ENCODE measurements around the gene CATSPER3.
"Not testable (repeated sequence)": the region's sequence is repeated elsewhere in the genome, so short reads cannot be mapped to it uniquely, and the experiment has no call there.

The CATSPER3 gene

GRCh38 chr5:134975078-134975715, 7.5 kb downstream of the CATSPER3 start:
- no peak for DNase-seq

- no peak for DNase-seq
Measured at GRCh38 chr5:134975843-134976242, 8.1 kb downstream of the CATSPER3 start.

- DNase-seq: no peak
Measured at GRCh38 chr5:134976841-134977240, 9.1 kb downstream of the CATSPER3 start.

DNA sequence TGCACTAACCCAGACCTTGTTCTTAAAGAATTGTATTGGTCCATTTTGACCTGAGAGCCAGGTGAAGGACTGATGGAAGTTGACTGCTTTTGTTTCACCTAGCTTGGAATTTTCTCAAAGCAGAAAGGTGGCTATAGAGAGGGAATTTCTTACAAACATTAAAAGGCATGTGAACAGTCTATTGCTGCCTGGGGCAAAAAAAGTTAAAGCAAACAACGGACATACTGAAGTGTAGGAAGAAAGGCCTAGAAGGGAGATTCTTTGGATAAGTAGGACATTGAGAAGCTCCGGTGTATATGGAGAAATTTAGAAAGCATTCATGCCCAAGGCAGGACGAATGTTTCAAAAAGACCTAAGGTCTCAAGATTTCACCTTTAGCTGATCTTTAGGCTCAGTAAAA, 11.7 kb downstream of the CATSPER3 start:
- no peak for DNase-seq

GRCh38 chr5:134982230-134982629, 14.5 kb downstream of the CATSPER3 start:
- no peak for DNase-seq

GRCh38 chr5:134989266-134989830, 21.6 kb downstream of the CATSPER3 start:
- no peak for DNase-seq

GRCh38 chr5:134990183-134990582, 22.5 kb downstream of the CATSPER3 start:
- DNase-seq: not testable (repeated sequence)

GRCh38 chr5:134992148-134992547, 24.4 kb downstream of the CATSPER3 start:
- no peak for DNase-seq

DNA sequence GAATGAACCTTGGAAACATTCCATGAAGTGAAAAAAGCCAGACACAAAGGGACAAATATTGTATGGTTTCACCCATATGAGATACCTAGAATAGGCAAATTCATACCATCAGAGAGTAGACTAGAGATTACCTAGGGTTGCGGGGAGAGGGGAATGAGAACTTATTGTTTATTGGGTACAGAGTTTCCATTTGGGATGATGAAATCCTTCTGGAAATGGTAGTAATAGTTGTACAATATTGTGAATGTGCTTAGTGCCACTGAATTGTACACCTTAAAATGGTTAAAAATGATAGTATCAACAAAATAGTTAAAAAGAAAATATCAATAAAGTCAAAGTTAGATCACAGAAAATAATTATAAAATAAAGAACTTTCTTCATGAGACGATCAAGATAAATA, 25.5 kb downstream of the CATSPER3 start:
- no peak for DNase-seq

GRCh38 chr5:134994560-134995156, 27.0 kb downstream of the CATSPER3 start:
- no peak for DNase-seq

- no peak for DNase-seq
Measured at GRCh38 chr5:134995850-134996402, 28.2 kb downstream of the CATSPER3 start.

DNA sequence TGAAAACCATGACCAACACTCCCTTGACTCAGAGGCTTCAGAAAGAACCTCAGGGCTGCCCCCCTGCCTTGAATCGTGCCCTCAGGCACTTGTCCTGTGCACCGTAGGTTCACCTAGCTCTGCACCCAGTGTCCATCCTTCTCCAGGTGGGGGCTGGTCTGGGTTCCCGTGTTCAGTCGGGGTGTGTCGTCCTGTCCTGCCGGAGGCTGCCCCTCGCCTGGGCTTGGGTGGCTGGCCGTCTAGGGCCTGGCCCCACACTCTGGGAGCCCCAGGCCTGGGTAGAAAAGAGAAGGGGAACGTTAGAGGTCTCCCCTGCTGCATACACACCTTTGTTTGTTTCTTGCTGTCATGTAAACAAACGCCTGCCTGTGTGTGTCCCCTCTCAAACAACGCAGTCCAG, 29.3 kb downstream of the CATSPER3 start:
- DNase-seq: no peak

GRCh38 chr5:134998068-134998467, 30.4 kb downstream of the CATSPER3 start:
- not testable (repeated sequence) for DNase-seq

DNA sequence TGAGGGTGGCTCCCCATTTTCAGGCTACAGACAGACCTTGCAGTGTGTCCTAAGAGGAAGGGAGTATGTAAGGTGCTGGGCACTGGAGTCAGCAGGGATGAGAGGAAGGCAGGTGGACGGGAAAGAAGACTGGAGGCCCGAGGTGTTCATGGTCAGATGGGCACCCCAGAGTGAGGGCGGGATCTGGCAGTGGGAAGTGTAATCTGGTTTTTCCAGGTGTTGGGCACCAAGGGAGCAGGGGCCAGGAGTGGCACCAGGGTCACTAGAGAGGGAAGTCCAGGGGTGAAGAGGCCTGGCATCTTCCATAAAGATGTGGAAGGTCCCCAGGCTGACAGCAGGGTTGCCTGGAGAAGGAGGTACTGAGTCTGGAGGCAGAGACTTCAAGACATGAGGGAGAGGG, 36.7 kb downstream of the CATSPER3 start:
- no peak for DNase-seq

- DNase-seq: no peak
Measured at GRCh38 chr5:135005076-135005475, 37.4 kb downstream of the CATSPER3 start.

DNA sequence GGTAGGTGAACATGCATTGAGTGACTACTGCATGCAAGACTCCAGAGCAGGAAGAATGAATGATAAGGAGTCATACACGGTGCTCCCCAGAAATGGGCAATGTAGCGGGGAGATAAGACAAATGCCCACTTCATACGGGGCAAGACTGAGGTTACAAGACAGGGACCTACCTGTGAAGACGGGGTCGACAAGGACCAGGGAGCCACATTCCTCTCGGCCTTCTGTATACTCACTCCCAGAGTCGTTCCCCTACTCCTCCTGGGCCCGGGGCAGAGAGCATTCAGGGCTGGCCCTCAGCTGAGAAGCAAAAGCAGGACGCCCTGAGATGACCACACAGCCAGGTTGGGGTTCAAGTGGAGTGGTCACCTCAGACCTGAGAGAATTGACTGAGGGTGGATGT, 39.6 kb downstream of the CATSPER3 start:
- DNase-seq: no peak

- DNase-seq: no peak
Measured at GRCh38 chr5:135007749-135008363, 40.1 kb downstream of the CATSPER3 start.

DNA sequence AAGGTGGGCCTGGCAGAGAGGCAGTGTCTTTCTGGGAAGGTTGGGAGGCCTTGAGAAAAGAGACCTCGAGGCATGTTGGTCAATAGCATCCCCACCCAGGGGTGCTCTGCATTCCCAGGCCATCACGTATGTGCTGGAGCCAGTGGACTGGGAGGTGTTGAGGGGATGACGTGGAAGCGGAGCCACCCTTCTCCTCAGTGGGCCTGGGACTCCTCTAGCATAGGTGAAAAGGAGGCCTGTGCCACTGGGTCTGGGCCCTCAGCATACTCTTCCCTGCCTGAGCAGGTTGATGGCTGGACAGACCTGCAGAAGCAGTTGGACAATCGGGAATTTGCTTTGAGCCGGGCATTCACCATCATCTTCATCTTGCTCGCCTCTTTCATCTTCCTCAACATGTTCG, 40.8 kb downstream of the CATSPER3 start:
- no peak for DNase-seq

DNA sequence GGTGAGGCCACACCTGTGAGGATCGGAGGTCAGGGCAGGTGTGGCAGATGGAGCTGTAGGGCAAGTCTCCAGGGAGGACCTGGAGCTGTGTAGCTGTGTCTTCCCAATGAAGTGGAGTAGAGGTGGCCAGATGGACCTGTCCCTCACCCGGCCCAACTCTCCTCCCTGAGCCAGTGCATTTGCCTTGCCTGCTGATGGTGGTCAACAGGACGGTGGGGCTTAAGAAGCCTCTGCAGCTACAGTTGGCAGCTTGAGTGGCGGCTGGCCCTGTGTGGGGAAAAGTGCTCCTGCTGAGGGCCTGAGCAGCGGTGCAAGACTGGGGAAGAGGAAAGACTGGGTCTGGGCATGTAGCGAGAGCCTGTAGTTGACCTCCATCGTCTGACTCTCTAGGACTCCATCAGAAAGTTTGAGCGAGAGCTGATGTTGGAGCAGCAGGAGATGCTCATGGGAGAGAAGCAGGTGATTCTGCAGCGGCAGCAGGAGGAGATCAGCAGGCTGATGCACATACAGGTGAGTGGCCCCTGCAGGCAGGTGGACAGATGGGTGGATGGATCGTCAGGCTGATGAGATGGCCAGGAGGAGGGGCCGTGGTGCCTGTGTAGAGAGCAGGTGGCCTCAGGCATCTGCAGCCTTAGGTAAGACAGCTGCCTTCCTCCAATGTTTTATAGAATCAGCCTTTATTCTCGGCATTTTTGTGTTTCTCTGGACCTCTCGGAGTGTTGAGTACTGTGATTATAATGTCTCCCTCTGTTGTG, 41.5 kb downstream of the CATSPER3 start:
- no peak for DNase-seq

DNA sequence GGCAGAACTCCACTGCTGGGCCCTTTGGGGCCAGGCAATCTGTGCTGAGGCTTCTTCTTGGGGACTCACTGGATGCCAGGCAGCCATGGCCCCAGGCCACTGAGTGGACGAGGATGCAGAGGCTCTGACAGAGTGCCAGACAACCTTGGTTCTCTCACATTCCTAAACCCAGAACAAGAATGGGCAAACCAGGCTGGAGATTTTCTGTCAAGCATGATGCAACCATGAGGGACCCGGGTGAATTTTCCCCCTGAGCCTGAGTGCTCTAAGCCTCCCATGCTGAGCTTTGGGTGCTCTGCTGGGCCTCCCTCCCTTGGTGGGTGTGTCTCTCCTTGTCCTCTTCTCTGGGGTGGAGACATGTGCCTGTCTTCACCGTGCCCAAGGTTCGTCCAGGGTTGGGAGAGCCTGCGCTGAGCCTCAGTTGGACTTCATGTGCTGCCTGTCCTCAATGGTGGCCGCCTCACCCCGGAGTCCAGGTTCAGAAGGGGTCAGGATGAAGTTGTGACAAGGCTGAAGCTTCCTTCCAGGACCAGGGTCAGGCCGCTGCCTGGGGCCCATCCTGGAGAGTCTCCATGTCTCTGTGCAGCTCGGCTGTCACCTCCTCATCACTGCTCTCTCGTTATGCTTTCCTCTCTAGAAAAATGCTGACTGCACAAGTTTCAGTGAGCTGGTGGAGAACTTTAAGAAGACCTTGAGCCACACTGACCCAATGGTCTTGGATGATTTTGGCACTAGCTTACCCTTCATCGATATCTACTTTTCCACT, 42.2 kb downstream of the CATSPER3 start:
- no peak for DNase-seq

DNA sequence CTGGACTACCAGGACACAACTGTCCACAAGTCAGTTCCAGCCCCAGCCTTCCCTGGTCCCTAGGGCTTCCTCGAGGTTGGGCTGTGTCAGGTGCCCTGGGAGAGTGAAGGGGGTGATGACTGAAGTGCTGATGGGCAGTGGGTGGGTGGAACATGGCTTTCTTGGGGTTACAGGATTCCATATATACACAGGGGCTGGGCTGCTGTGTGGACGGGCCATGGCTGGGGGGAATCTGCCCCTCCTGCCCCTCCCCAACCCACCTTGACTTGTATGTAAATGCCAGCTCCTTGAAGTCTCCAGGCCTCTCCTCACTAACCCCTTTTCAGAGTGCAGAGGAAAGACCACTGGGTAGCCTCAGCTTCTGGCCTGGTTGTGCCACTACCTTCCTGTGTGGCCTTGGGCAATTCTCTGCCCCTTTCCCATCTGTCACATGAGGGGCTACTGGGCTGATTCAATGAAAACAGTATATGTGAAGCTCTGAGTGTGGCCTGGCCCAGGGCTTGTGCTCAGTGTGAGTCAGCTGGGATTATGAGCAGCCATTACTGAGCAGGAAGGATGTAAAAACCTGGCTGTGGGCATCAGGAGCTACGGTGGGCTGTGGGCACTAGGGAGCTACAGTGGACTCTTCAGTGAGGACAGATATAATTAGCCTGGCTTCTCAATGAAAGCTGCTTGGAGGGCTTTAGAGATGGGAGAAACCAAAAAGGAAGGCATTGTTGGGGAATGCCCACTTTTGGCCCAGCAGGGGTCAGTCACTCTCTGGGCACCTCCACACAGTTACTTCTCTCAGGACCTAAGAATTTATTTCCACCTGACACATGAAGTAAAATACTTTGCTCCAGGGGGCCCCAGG, 43.0 kb downstream of the CATSPER3 start:
- DNase-seq: no peak
